ENCODE data around the gene AATK. TPM values are rescaled to one million over a fixed set of nuclear protein-coding genes. Genes with fewer than 3 reads are reported as not detected.

Gene AATK
- total and polyA plus RNA-seq, 2 donors (not counting 3 experiments of a cell fraction or from before 2014, with no cell fraction given): 0.69 to 1.00 TPM

- TF ChIP-seq EZH2 (IDR thresholded peaks at IDR 0.05; ENCODE audit: borderline replicate concordance, low read depth, low read length, severe bottlenecking) (no peak), FOS (IDR thresholded peaks at IDR 0.05; ENCODE audit: borderline replicate concordance, insufficient read depth, low read length) (no peak), MAX (IDR thresholded peaks at IDR 0.05; ENCODE audit: insufficient read depth, insufficient read length) (no peak), GATA2 (IDR thresholded peaks at IDR 0.05; ENCODE audit: insufficient read depth, insufficient read length, low read depth, low read length) (no peak), MYC (IDR thresholded peaks at IDR 0.05; ENCODE audit: low read depth, low read length) (no peak), POLR2A (IDR thresholded peaks at IDR 0.05; ENCODE audit: low read depth, low read length) (no peak), JUN (IDR thresholded peaks at IDR 0.05; ENCODE audit: borderline replicate concordance, insufficient read depth, insufficient read length, low read depth) (no peak), POLR2AphosphoS5 (IDR thresholded peaks at IDR 0.05; ENCODE audit: insufficient read depth, low read depth, low read length) (no peak)
- TF ChIP-seq, protein P1, sequence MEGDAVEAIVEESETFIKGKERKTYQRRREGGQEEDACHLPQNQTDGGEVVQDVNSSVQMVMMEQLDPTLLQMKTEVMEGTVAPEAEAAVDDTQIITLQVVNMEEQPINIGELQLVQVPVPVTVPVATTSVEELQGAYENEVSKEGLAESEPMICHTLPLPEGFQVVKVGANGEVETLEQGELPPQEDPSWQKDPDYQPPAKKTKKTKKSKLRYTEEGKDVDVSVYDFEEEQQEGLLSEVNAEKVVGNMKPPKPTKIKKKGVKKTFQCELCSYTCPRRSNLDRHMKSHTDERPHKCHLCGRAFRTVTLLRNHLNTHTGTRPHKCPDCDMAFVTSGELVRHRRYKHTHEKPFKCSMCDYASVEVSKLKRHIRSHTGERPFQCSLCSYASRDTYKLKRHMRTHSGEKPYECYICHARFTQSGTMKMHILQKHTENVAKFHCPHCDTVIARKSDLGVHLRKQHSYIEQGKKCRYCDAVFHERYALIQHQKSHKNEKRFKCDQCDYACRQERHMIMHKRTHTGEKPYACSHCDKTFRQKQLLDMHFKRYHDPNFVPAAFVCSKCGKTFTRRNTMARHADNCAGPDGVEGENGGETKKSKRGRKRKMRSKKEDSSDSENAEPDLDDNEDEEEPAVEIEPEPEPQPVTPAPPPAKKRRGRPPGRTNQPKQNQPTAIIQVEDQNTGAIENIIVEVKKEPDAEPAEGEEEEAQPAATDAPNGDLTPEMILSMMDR (IDR thresholded peaks at IDR 0.05; ENCODE audit: extremely low read depth in 1 of 2, insufficient read depth in 1 of 2, low read depth in 1 of 2, low read length in 2 of 2): no peak
- Histone ChIP-seq H4K20me1 (replicated peaks; ENCODE audit: control insufficient read depth, extremely low read depth, insufficient read depth, low read length) (no peaks in the 10 kb centered on the region), H3K4me3 (replicated peaks in 1 of 3; ENCODE audit: insufficient read depth in 1 of 3, low read depth in 1 of 3, low read length in 3 of 3) (no peak overlapping the region), H3K36me3 (ENCODE audit: control insufficient read depth in 2 of 2, extremely low read depth in 1 of 2, insufficient read depth in 2 of 2, low read length in 2 of 2) (no peaks in the 10 kb centered on the region), H2AFZ (ENCODE audit: low read depth, low read length) (no peak overlapping the region), H3K9ac (replicated peaks; ENCODE audit: extremely low read depth, insufficient read depth, low read length) (no peak overlapping the region), H3K27me3 (ENCODE audit: control insufficient read depth in 2 of 2, insufficient read depth in 2 of 2, low read length in 2 of 2) (no peaks in the 10 kb centered on the region), H3K27ac (ENCODE audit: insufficient read depth, low read depth, low read length) (no peak overlapping the region), H3K4me1 (ENCODE audit: control insufficient read depth, extremely low read depth, insufficient read depth, low read length) (no peaks in the 10 kb centered on the region), H3K4me2 (ENCODE audit: insufficient read depth, low read length) (no peak overlapping the region), H3K9me3 (replicated peaks; ENCODE audit: control insufficient read depth, insufficient read depth, low read length) (no peaks in the 10 kb centered on the region), H3K9me1 (replicated peaks; ENCODE audit: control insufficient read depth, extremely low read depth, insufficient read depth, low read length) (no peaks in the 10 kb centered on the region), H3K79me2 (ENCODE audit: control insufficient read depth, insufficient read depth, low read length) (no peaks in the 10 kb centered on the region)
- intact Hi-C loops (cut with micrococcal nuclease): no loop called here
- dilution Hi-C loops (cut with MboI; ENCODE audit: extremely low pct_ligation_motif_present, low sequenced_read_pairs): no loop called here
- CTCF ChIA-PET: interaction anchor here (1.0 to 1.8 kb wide), 2 partner anchors 16 to 21 kb away, joined by 3 to 8 read pairs; no protein-coding TSS in a partner anchor
- no peak for DNase-seq (ENCODE audit: low read depth, low spot score)
- POLR2A ChIA-PET: no interaction called here
- no TSS peak for BruUV-seq (replicated peaks)
- no peak for FAIRE-seq
Observed at GRCh38 chr17:81179861-81180260, 13.8 kb upstream of the AATK start.

Measured in endothelial cell of umbilical vein (primary cell).